H9 (cell line): ENCODE results near the gene PRDX1. TPM values are rescaled to one million over a fixed set of nuclear protein-coding genes. Genes with fewer than 3 reads are reported as not detected.
A peak's percentile ranks its signal among the peaks of the same experiment; 100 is the strongest.

Experiments
- DNase-seq: peaks from one replicate; pipeline ENCODE4 v3.0.0-alpha.2; 2017
- H2AFZ ChIP-seq: one replicate; pipeline ENCODE4 v1.6.1; 2013; ENCODE audit warnings: mild to moderate bottlenecking, low read length, control low read depth, moderate library complexity
- H2AK5ac ChIP-seq: 2 replicates; pipeline ENCODE4 v1.6.1; 2013; ENCODE audit warnings: low read length, control low read depth, mixed read lengths; ENCODE audit not compliant: insufficient read length
- H2BK120ac ChIP-seq: one replicate; pipeline ENCODE4 v1.6.1; 2013; ENCODE audit warnings: low read depth, mild to moderate bottlenecking, low read length, control low read depth, inconsistent platforms; ENCODE audit not compliant: poor library complexity, severe bottlenecking
- H2BK12ac ChIP-seq: 2 replicates; pipeline ENCODE4 v1.6.1; 2013; ENCODE audit warnings: low read length, control low read depth, mixed read lengths, low read depth; ENCODE audit not compliant: insufficient read length
- H2BK15ac ChIP-seq: 2 replicates; pipeline ENCODE4 v1.6.1; 2013; ENCODE audit warnings: low read depth, low read length, control low read depth
- H2BK20ac ChIP-seq: one replicate; pipeline ENCODE4 v1.6.1; 2013; ENCODE audit warnings: low read depth, mild to moderate bottlenecking, low read length, control low read depth, inconsistent platforms; ENCODE audit not compliant: poor library complexity, severe bottlenecking
- H2BK5ac ChIP-seq: 2 replicates; pipeline ENCODE4 v1.6.1; 2013; ENCODE audit warnings: low read length, control low read depth, mixed read lengths; ENCODE audit not compliant: insufficient read length
- H3K14ac ChIP-seq: 2 replicates; pipeline ENCODE4 v1.6.1; 2013; ENCODE audit warnings: low read length, control low read depth; ENCODE audit not compliant: insufficient read depth
- H3K18ac ChIP-seq: 2 replicates; pipeline ENCODE4 v1.6.1; 2013; ENCODE audit warnings: low read depth, mild to moderate bottlenecking, mixed read lengths, low read length, control low read depth; ENCODE audit not compliant: insufficient read length
- H3K23ac ChIP-seq: 2 replicates; pipeline ENCODE4 v1.6.1; 2013; ENCODE audit warnings: low read length, control low read depth, mixed read lengths, low read depth; ENCODE audit not compliant: insufficient read length
- H3K23me2 ChIP-seq: 2 replicates; pipeline ENCODE4 v1.6.1; 2013; ENCODE audit warnings: low read depth, mild to moderate bottlenecking, mixed read lengths, low read length, control low read depth; ENCODE audit not compliant: insufficient read length, poor library complexity, severe bottlenecking
- H3K27ac ChIP-seq: 2 replicates; pipeline ENCODE4 v1.5.1; 2013; ENCODE audit warnings: low read length, control low read depth, mixed read lengths, low read depth; ENCODE audit not compliant: insufficient read length
- H3K27me3 ChIP-seq: 2 replicates; pipeline ENCODE4 v1.6.1; 2013; ENCODE audit warnings: low read length, control low read depth, inconsistent platforms; ENCODE audit not compliant: insufficient read depth
- H3K4ac ChIP-seq: 2 replicates; pipeline ENCODE4 v1.6.1; 2013; ENCODE audit warnings: low read depth, mild to moderate bottlenecking, control low read depth, inconsistent platforms, low read length, moderate library complexity
- H3K4me1 ChIP-seq: 2 replicates; pipeline ENCODE4 v1.6.1; 2013; ENCODE audit warnings: low read length, control low read depth, inconsistent platforms; ENCODE audit not compliant: insufficient read depth
- H3K4me2 ChIP-seq: 2 replicates; pipeline ENCODE4 v1.6.1; 2013; ENCODE audit warnings: low read length, control low read depth, mixed read lengths; ENCODE audit not compliant: insufficient read length, insufficient read depth
- H3K56ac ChIP-seq: 2 replicates; pipeline ENCODE4 v1.6.1; 2013; ENCODE audit warnings: low read depth, mild to moderate bottlenecking, mixed read lengths, low read length, control low read depth; ENCODE audit not compliant: insufficient read length
- H3K79me1 ChIP-seq: 2 replicates; pipeline ENCODE4 v1.6.1; 2013; ENCODE audit warnings: low read depth, mild to moderate bottlenecking, moderate library complexity, low read length, control low read depth, inconsistent platforms; ENCODE audit not compliant: insufficient read depth, poor library complexity, severe bottlenecking
- H3K79me2 ChIP-seq: 2 replicates; pipeline ENCODE4 v1.6.1; 2013; ENCODE audit warnings: low read length, control low read depth, inconsistent platforms; ENCODE audit not compliant: insufficient read depth
- H3K9ac ChIP-seq: 2 replicates; pipeline ENCODE4 v1.6.1; 2013; ENCODE audit warnings: low read length, control low read depth, mixed read lengths; ENCODE audit not compliant: insufficient read length; ENCODE audit errors: extremely low read depth
- H3K9me3 ChIP-seq: one replicate; pipeline ENCODE4 v1.6.1; 2013; ENCODE audit warnings: low read depth, low read length, inconsistent platforms; ENCODE audit not compliant: control insufficient read depth
- H3T11ph ChIP-seq: one replicate; pipeline ENCODE4 v1.6.1; 2013; ENCODE audit warnings: mild to moderate bottlenecking, low read length, control low read depth, inconsistent platforms
- H4K20me1 ChIP-seq: one replicate; pipeline ENCODE4 v1.6.1; 2013; ENCODE audit not compliant: control insufficient read depth, insufficient read length, insufficient read depth
- H4K5ac ChIP-seq: 2 replicates; pipeline ENCODE4 v1.6.1; 2013; ENCODE audit warnings: low read depth, mild to moderate bottlenecking, mixed read lengths, low read length, control low read depth; ENCODE audit not compliant: insufficient read length
- H4K8ac ChIP-seq: replicated peaks from 2 replicates; pipeline ENCODE4 v1.6.1; 2013; ENCODE audit warnings: low read length, control low read depth, mixed read lengths, low read depth; ENCODE audit not compliant: insufficient read length
- H4K91ac ChIP-seq: 2 replicates; pipeline ENCODE4 v1.6.1; 2013; ENCODE audit warnings: low read depth, mild to moderate bottlenecking, moderate library complexity, mixed read lengths, low read length, control low read depth; ENCODE audit not compliant: insufficient read length
- H3K27ac Mint-ChIP-seq, 3 experiments: 2 replicates in 2 of 3; 3 replicates in 1 of 3; pipeline ENCODE4 v1.8.0; 2020 to 2021; ENCODE audit warnings: mixed read lengths in 3 of 3, mild to moderate bottlenecking in 1 of 3, moderate library complexity in 1 of 3
- H3K27me3 Mint-ChIP-seq: 2 replicates; pipeline ENCODE4 v1.8.0; 2021; ENCODE audit warnings: low read depth, mild to moderate bottlenecking, moderate library complexity, mixed read lengths
- H3K36me3 Mint-ChIP-seq, 3 experiments: 2 replicates in 2 of 3; 3 replicates in 1 of 3; pipeline ENCODE4 v1.8.0; 2020 to 2021; ENCODE audit warnings: low read depth in 3 of 3, mixed read lengths in 3 of 3; ENCODE audit not compliant: insufficient read depth in 1 of 3
- H3K4me1 Mint-ChIP-seq, 2 experiments: 2 replicates each; pipeline ENCODE4 v1.8.0; 2020; ENCODE audit warnings: mixed read lengths in 2 of 2
- H3K4me3 Mint-ChIP-seq, 2 experiments: 2 replicates in 1 of 2; 3 replicates in 1 of 2; pipeline ENCODE4 v1.8.0; 2020 to 2021; ENCODE audit warnings: mild to moderate bottlenecking in 2 of 2, mixed read lengths in 2 of 2, moderate library complexity in 1 of 2
- H3K9me3 Mint-ChIP-seq, 2 experiments: 2 replicates in 1 of 2; 3 replicates in 1 of 2; pipeline ENCODE4 v1.8.0; 2020; ENCODE audit warnings: mild to moderate bottlenecking in 2 of 2, mixed read lengths in 2 of 2, moderate library complexity in 1 of 2
- WGBS: extraction: QIAGEN DNeasy Blood & Tissue Kit; methylation state at CpG from one replicate; pipeline ENCODE4 v1.1.7; 2013; ENCODE audit warnings: missing lambda C conversion rate, low lambda C conversion rate, mixed read lengths; ENCODE audit not compliant: insufficient read length; ENCODE audit errors: extremely low coverage; 5-methylcytosine and 5-hydroxymethylcytosine counted together
- total RNA-seq: library from RNA; stranded (reverse); gene quantifications from 2 replicates; pipeline ENCODE4 v1.2.1, GENCODE V29; 2021
- TF ChIP-seq, protein P1 (sequence below): fragments of 200-600 bp; sonication (generic); conservative IDR thresholded peaks from 3 replicates; pipeline ENCODE4 v1.8.0; 2021; ENCODE audit warnings: antibody characterized with exemption, mild to moderate bottlenecking

Gene PRDX1
- total RNA-seq, 1 experiment from 2014 or later = 1,003 TPM

DNA sequence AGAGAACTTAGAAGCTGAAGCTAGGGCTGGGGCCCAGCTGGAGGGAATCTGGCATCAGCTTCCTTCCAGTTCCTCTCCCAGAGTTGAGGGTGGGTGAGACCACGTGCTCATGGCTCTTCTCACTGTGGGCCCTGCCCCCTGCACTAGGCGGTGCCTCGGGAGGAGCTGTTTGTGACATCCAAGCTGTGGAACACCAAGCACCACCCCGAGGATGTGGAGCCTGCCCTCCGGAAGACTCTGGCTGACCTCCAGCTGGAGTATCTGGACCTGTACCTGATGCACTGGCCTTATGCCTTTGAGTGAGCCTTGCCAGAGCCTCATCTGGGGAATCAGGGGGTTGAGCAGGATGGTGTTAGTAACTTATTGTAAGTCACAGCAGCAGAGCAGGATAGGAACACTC lies 45.0 kb upstream of the PRDX1 start:
- no peak overlapping the region for H3K4me3 Mint-ChIP-seq
- Histone ChIP-seq H3T11ph (no peak overlapping the region), H3K23ac (no peak overlapping the region), H4K20me1 (no peaks in the 10 kb centered on the region), H3K4me2 (no peak overlapping the region), H3K4ac (no peak overlapping the region), H3K9me3 (no peaks in the 10 kb centered on the region), H2BK15ac (no peak overlapping the region), H3K23me2 (no peaks in the 10 kb centered on the region), H3K9ac (no peak overlapping the region), H2BK120ac (no peak overlapping the region), H3K4me1 (no peaks in the 10 kb centered on the region), H4K5ac (no peak overlapping the region), H3K27me3 (no peaks in the 10 kb centered on the region), H3K79me2 (no peaks in the 10 kb centered on the region), H2BK5ac (no peak overlapping the region), H2BK12ac (no peak overlapping the region), H2AFZ (no peak overlapping the region), H2AK5ac (no peak overlapping the region), H3K14ac (no peak overlapping the region), H3K56ac (no peak overlapping the region), H4K8ac (no peak overlapping the region), H3K79me1 (no peaks in the 10 kb centered on the region), H2BK20ac (no peak overlapping the region), H4K91ac (no peak overlapping the region), H3K27ac (no peak overlapping the region), H3K18ac (no peak overlapping the region)
- no peak for DNase-seq
- no peaks in the 10 kb centered on the region for H3K9me3 Mint-ChIP-seq
- TF ChIP-seq, protein P1, sequence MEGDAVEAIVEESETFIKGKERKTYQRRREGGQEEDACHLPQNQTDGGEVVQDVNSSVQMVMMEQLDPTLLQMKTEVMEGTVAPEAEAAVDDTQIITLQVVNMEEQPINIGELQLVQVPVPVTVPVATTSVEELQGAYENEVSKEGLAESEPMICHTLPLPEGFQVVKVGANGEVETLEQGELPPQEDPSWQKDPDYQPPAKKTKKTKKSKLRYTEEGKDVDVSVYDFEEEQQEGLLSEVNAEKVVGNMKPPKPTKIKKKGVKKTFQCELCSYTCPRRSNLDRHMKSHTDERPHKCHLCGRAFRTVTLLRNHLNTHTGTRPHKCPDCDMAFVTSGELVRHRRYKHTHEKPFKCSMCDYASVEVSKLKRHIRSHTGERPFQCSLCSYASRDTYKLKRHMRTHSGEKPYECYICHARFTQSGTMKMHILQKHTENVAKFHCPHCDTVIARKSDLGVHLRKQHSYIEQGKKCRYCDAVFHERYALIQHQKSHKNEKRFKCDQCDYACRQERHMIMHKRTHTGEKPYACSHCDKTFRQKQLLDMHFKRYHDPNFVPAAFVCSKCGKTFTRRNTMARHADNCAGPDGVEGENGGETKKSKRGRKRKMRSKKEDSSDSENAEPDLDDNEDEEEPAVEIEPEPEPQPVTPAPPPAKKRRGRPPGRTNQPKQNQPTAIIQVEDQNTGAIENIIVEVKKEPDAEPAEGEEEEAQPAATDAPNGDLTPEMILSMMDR = no peak
- no peaks in the 10 kb centered on the region for H3K27me3 Mint-ChIP-seq
- no peaks in the 10 kb centered on the region; a peak in 2 of 4 replicates for H3K4me1 Mint-ChIP-seq
- H3K36me3 Mint-ChIP-seq = peaks cover 46 to 87% (median 69%) of the 10 kb centered on the region in 3 experiments
- peak overlapping the region in 2 of 3 experiments; percentile 55 to 77; a peak in 2 of 7 replicates for H3K27ac Mint-ChIP-seq
- WGBS = no CpG with 5 or more reads among the region's 5 CpGs
